Neural cell (in vitro differentiated cells): Measurements from ENCODE around the gene ACCSL. TPM values are rescaled to one million over a fixed set of nuclear protein-coding genes. Genes with fewer than 3 reads are reported as not detected.
A peak's percentile ranks its signal among the peaks of the same experiment; 100 is the strongest.

Source experiments
- H2AFZ ChIP-seq: fragments of 200-600, 300-800 bp; sonication (generic), shearing (Covaris generic); 2 replicates; pipeline ENCODE4 v1.6.0; 2014; ENCODE audit warnings: low read depth, mild to moderate bottlenecking, antibody characterized with exemption, low read length, moderate library complexity
- H3F3A ChIP-seq: fragments of 200-600 bp; shearing (Covaris generic); 2 replicates; pipeline ENCODE4 v1.6.1; 2016; ENCODE audit warnings: mild to moderate bottlenecking, moderate library complexity, mixed read lengths, antibody characterized with exemption, low read length; ENCODE audit not compliant: insufficient read depth, poor library complexity, severe bottlenecking
- H3K27ac ChIP-seq: fragments of 200-600, 300-800 bp; sonication (generic), shearing (Covaris generic); 2 replicates; pipeline ENCODE4 v1.5.1; 2014; ENCODE audit warnings: mild to moderate bottlenecking, low read length, moderate library complexity
- H3K27me3 ChIP-seq: fragments of 300-800, 200-600 bp; sonication (generic), shearing (Covaris generic); 2 replicates; pipeline ENCODE4 v1.6.0; 2014; ENCODE audit warnings: mild to moderate bottlenecking, low read depth, low read length, moderate library complexity; ENCODE audit not compliant: insufficient read depth
- H3K36me3 ChIP-seq: fragments of 300-800, 200-600 bp; sonication (generic), shearing (Covaris generic); 2 replicates; pipeline ENCODE4 v1.5.1; 2014; ENCODE audit warnings: mild to moderate bottlenecking, antibody characterized with exemption, low read length, moderate library complexity; ENCODE audit not compliant: insufficient read depth
- H3K4me2 ChIP-seq: fragments of 300-800, 200-600 bp; sonication (generic), shearing (Covaris generic); 2 replicates; pipeline ENCODE4 v1.6.0; 2014; ENCODE audit warnings: mild to moderate bottlenecking, low read length
- H3K4me3 ChIP-seq: fragments of 300-800, 200-600 bp; sonication (generic), shearing (Covaris generic); 2 replicates; pipeline ENCODE4 v1.5.1; 2014; ENCODE audit warnings: mild to moderate bottlenecking, low read length, moderate library complexity
- H3K79me2 ChIP-seq: fragments of 200-600 bp; shearing (Covaris generic); replicated peaks from 2 replicates; pipeline ENCODE4 v1.6.0; 2014; ENCODE audit warnings: mild to moderate bottlenecking, low read length, moderate library complexity; ENCODE audit not compliant: insufficient read depth
- H3K9ac ChIP-seq: fragments of 300-800, 200-600 bp; sonication (generic), shearing (Covaris generic); 2 replicates; pipeline ENCODE4 v1.6.1; 2016; ENCODE audit warnings: mild to moderate bottlenecking, low read length, mixed read lengths
- H3K9me2 ChIP-seq: fragments of 200-600 bp; shearing (Covaris generic); 2 replicates; pipeline ENCODE4 v1.6.1; 2016; ENCODE audit warnings: mild to moderate bottlenecking, low read length, mixed read lengths; ENCODE audit not compliant: insufficient read depth
- H3K9me3 ChIP-seq: fragments of 200-600, 300-800 bp; sonication (generic), shearing (Covaris generic); 2 replicates; pipeline ENCODE4 v1.6.1; 2016; ENCODE audit warnings: mild to moderate bottlenecking, mixed run types, low read length, moderate library complexity, mixed read lengths
- H4K20me1 ChIP-seq: fragments of 200-600 bp; shearing (Covaris generic); 2 replicates; pipeline ENCODE4 v1.6.1; 2016; ENCODE audit warnings: mild to moderate bottlenecking, mixed run types; ENCODE audit not compliant: insufficient read depth
- CTCF ChIP-seq: fragments of 450-650 bp; IDR thresholded peaks from 2 replicates; pipeline ENCODE4 v1.5.1; 2014; ENCODE audit warnings: antibody characterized with exemption, mild to moderate bottlenecking, moderate library complexity; ENCODE audit not compliant: poor library complexity, severe bottlenecking
- EP300 ChIP-seq: fragments of 450-650 bp; conservative IDR thresholded peaks from 2 replicates; pipeline ENCODE4 v1.6.1; 2014; ENCODE audit warnings: antibody characterized with exemption, mild to moderate bottlenecking, moderate library complexity; ENCODE audit not compliant: poor library complexity, severe bottlenecking
- EZH2 ChIP-seq: fragments of 200-600, 300-800 bp; shearing (Covaris generic), sonication (generic); IDR thresholded peaks from 2 replicates; pipeline ENCODE4 v1.6.1; 2014; ENCODE audit warnings: antibody characterized with exemption, low read length, borderline replicate concordance, mild to moderate bottlenecking; ENCODE audit not compliant: insufficient read depth, poor library complexity, severe bottlenecking
- MXI1 ChIP-seq: fragments of 450-650 bp; conservative IDR thresholded peaks from 2 replicates; pipeline ENCODE4 v1.6.1; 2014; ENCODE audit warnings: antibody characterized with exemption, mild to moderate bottlenecking; ENCODE audit not compliant: poor library complexity, severe bottlenecking
- POLR2AphosphoS5 ChIP-seq: IDR thresholded peaks from 2 replicates; pipeline ENCODE4 v1.6.1; 2012
- RAD21 ChIP-seq: fragments of 450-650 bp; conservative IDR thresholded peaks from 2 replicates; pipeline ENCODE4 v1.6.1; 2014; ENCODE audit warnings: antibody characterized with exemption, mild to moderate bottlenecking, moderate library complexity
- REST ChIP-seq: IDR thresholded peaks from 2 replicates; pipeline ENCODE4 v1.6.1; 2012; ENCODE audit warnings: borderline replicate concordance
- SMC3 ChIP-seq: fragments of 450-650 bp; conservative IDR thresholded peaks from 2 replicates; pipeline ENCODE4 v1.6.1; 2014; ENCODE audit warnings: antibody characterized with exemption, mild to moderate bottlenecking, moderate library complexity; ENCODE audit not compliant: poor library complexity
- TAF1 ChIP-seq: IDR thresholded peaks from 2 replicates; pipeline ENCODE4 v1.6.1; 2012; ENCODE audit warnings: low read depth
- polyA plus RNA-seq: library from polyadenylated mRNA; depleted of rRNA; stranded (reverse); fragments of >200 nt; gene quantifications from 2 replicates; pipeline ENCODE4 v1.2.3, GENCODE V29; 2014

ACCSL gene
- polyA plus RNA-seq, 1 donor from 2014 or later, result not detected

- no peaks in the 10 kb centered on the region for H3K9me3 ChIP-seq
- no peak overlapping the region for H3K4me2 ChIP-seq
- H3K27me3 ChIP-seq, result no peaks in the 10 kb centered on the region
- no peaks in the 10 kb centered on the region for H3K36me3 ChIP-seq
- no peak overlapping the region for H3K27ac ChIP-seq
- H3K9me2 ChIP-seq, result no peaks in the 10 kb centered on the region
- no peak for TF ChIP-seq SMC3
- TF ChIP-seq MXI1, result no peak
- no peak for TF ChIP-seq RAD21
- H2AFZ ChIP-seq, result no peak overlapping the region
- H4K20me1 ChIP-seq, result no peaks in the 10 kb centered on the region
- H3K4me3 ChIP-seq, result no peak overlapping the region
- H3F3A ChIP-seq, result no peaks in the 10 kb centered on the region
- peak overlapping the region; percentile 12 for H3K9ac ChIP-seq
- H3K79me2 ChIP-seq, result no peaks in the 10 kb centered on the region
Observed at GRCh38 chr11:44003736-44004451, 43.9 kb upstream of the ACCSL start.

GRCh38 chr11:44004452-44005062 lies 43.2 kb upstream of the ACCSL start:
- Histone ChIP-seq H3K79me2 (no peaks in the 10 kb centered on the region), H4K20me1 (no peaks in the 10 kb centered on the region), H3K27ac (no peak overlapping the region), H3F3A (no peaks in the 10 kb centered on the region), H3K27me3 (no peaks in the 10 kb centered on the region), H2AFZ (no peak overlapping the region), H3K36me3 (no peaks in the 10 kb centered on the region), H3K4me3 (no peak overlapping the region), H3K9me2 (no peaks in the 10 kb centered on the region), H3K9ac (peak overlapping the region; percentile 12), H3K4me2 (no peak overlapping the region), H3K9me3 (no peaks in the 10 kb centered on the region)
- TF ChIP-seq EZH2, result no peak
- TF ChIP-seq REST, result no peak
- TF ChIP-seq POLR2AphosphoS5, result no peak
- TF ChIP-seq MXI1, result no peak
- TF ChIP-seq CTCF, result no peak
- TF ChIP-seq RAD21, result no peak
- TF ChIP-seq TAF1, result no peak
- no peak for TF ChIP-seq SMC3
- no peak for TF ChIP-seq EP300
